EH (cell line): ENCODE data around the gene PTGER2.

ENCODE experiments used
- DNase-seq: peaks from one replicate; pipeline ENCODE4 v3.0.0-alpha.2; 2015; ENCODE audit warnings: low read depth

Gene PTGER2

GRCh38 chr14:52313903-52314594 is at the start of gene PTGER2:
Gene PTGER2 (plus strand): TSS chr14:52314312. CDS start chr14:52314549, 237 bp downstream.
- peak; percentile 84 for DNase-seq

GRCh38 chr14:52265253-52265652 is 48.9 kb upstream of the PTGER2 start:
- DNase-seq: no peak

GRCh38 chr14:52266179-52266578 is 47.9 kb upstream of the PTGER2 start:
- DNase-seq: peak; percentile 47

- peak; percentile 34 for DNase-seq
Observed at GRCh38 chr14:52266782-52267181, 47.3 kb upstream of the PTGER2 start.

- no peak for DNase-seq
Observed at GRCh38 chr14:52267501-52268278, 46.4 kb upstream of the PTGER2 start, which contains the start of gene PTGDR. Gene PTGDR (plus strand): TSS chr14:52267698. CDS start chr14:52267815, 117 bp downstream.

GRCh38 chr14:52268279-52269061 is 45.6 kb upstream of the PTGER2 start:
- no peak for DNase-seq

- DNase-seq: no peak
Observed at GRCh38 chr14:52269100-52269499, 45.0 kb upstream of the PTGER2 start.

- DNase-seq: no peak
Observed at GRCh38 chr14:52269982-52270381, 44.1 kb upstream of the PTGER2 start.

GRCh38 chr14:52271538-52271937 is 42.6 kb upstream of the PTGER2 start:
- DNase-seq: no peak

GRCh38 chr14:52272375-52272774 is 41.7 kb upstream of the PTGER2 start:
- peak; percentile 44 for DNase-seq

- no peak for DNase-seq
Observed at GRCh38 chr14:52275372-52275771, 38.7 kb upstream of the PTGER2 start.

GRCh38 chr14:52277552-52277951 is 36.6 kb upstream of the PTGER2 start:
- DNase-seq: no peak

GRCh38 chr14:52279408-52279807 is 34.7 kb upstream of the PTGER2 start:
- DNase-seq: peak; percentile 65

GRCh38 chr14:52283099-52283498 is 31.0 kb upstream of the PTGER2 start:
- peak; percentile 11 for DNase-seq

GRCh38 chr14:52286661-52287649 is 27.2 kb upstream of the PTGER2 start:
- no peak for DNase-seq

- DNase-seq: no peak
Observed at GRCh38 chr14:52296378-52296777, 17.7 kb upstream of the PTGER2 start.

GRCh38 chr14:52298795-52299194 is 15.3 kb upstream of the PTGER2 start:
- no peak for DNase-seq

- DNase-seq: peak; percentile 65
Observed at GRCh38 chr14:52299692-52300278, 14.3 kb upstream of the PTGER2 start.

- no peak for DNase-seq
Observed at GRCh38 chr14:52303236-52303635, 10.9 kb upstream of the PTGER2 start.

- peak; percentile 18 for DNase-seq
Observed at GRCh38 chr14:52304248-52304904, 9.7 kb upstream of the PTGER2 start.
